NB4 (cell line): Measurements from ENCODE around the gene CIAO2B.

Source experiments
- DNase-seq: peaks from one replicate; pipeline ENCODE4 v3.0.0; 2010; ENCODE audit warnings: low read depth
- H3K4me3 ChIP-seq: one replicate; pipeline ENCODE4 v1.5.1; 2011; ENCODE audit warnings: mild to moderate bottlenecking, low read depth, low read length, moderate library complexity
- CTCF ChIP-seq: IDR thresholded peaks from one replicate; pipeline ENCODE4 v1.5.1; 2012; ENCODE audit warnings: low read depth, low read length
- MAX ChIP-seq: IDR thresholded peaks from 2 replicates; pipeline ENCODE4 v1.6.1; 2011; ENCODE audit warnings: low read depth, low read length
- MYC ChIP-seq: IDR thresholded peaks from 2 replicates; pipeline ENCODE4 v1.6.1; 2011; ENCODE audit warnings: low read depth, low read length
- POLR2A ChIP-seq: IDR thresholded peaks from 2 replicates; pipeline ENCODE4 v1.6.1; 2011; ENCODE audit warnings: mild to moderate bottlenecking; ENCODE audit not compliant: insufficient read length; ENCODE audit errors: extremely low read depth

CIAO2B gene

GRCh38 chr16:66926171-66926947 lies 7.8 kb downstream of the CIAO2B start:
- no peak overlapping the region for H3K4me3 ChIP-seq
- TF ChIP-seq MAX = no peak
- no peak for TF ChIP-seq CTCF
- TF ChIP-seq POLR2A = no peak
- no peak for TF ChIP-seq MYC
- DNase-seq = no peak

- H3K4me3 ChIP-seq = no peak within 1 kb of the TSS
- no peak for DNase-seq
- TF ChIP-seq CTCF (no peak), MYC (no peak), MAX (no peak), POLR2A (no peak)
Measured at GRCh38 chr16:66925322-66925840, 8.8 kb downstream of the CIAO2B start, which contains the start of gene RRAD. TSS of gene RRAD (minus strand) at chr16:66925535. CDS start at chr16:66925179, 356 bp downstream.

- TF ChIP-seq CTCF (peak; percentile 11), MAX (no peak), MYC (no peak), POLR2A (no peak)
- DNase-seq = peak; percentile 27
- H3K4me3 ChIP-seq = no peak overlapping the region
Measured at GRCh38 chr16:66924527-66925321, 9.5 kb downstream of the CIAO2B start.

GRCh38 chr16:66923866-66924265 lies 10.3 kb downstream of the CIAO2B start:
- no peak overlapping the region for H3K4me3 ChIP-seq
- peak; percentile 41 for DNase-seq
- TF ChIP-seq POLR2A = no peak
- no peak for TF ChIP-seq MYC
- TF ChIP-seq CTCF = no peak
- no peak for TF ChIP-seq MAX

- TF ChIP-seq POLR2A = no peak
- no peak for TF ChIP-seq MAX
- TF ChIP-seq CTCF = no peak
- TF ChIP-seq MYC = no peak
- no peak overlapping the region for H3K4me3 ChIP-seq
- peak; percentile 50 for DNase-seq
Measured at GRCh38 chr16:66923247-66923731, 10.9 kb downstream of the CIAO2B start.
